Left ventricle myocardium inferior (tissue), 1 donor: ENCODE measurements around the gene SNRPN. TPM values are rescaled to one million over a fixed set of nuclear protein-coding genes. Genes with fewer than 3 reads are reported as not detected.

Source experiments
- DNase-seq: peaks from one replicate; pipeline ENCODE4 v3.0.0-alpha.2; 2020
- H3K27ac ChIP-seq: fragments of 200-600 bp; replicated peaks from 2 replicates; pipeline ENCODE4 v1.8.0; 2021
- H3K27me3 ChIP-seq: fragments of 200-600 bp; 2 replicates; pipeline ENCODE4 v1.8.0; 2021; ENCODE audit warnings: low read depth
- H3K36me3 ChIP-seq: fragments of 200-600 bp; 2 replicates; pipeline ENCODE4 v1.8.0; 2021
- H3K4me1 ChIP-seq: fragments of 200-600 bp; 2 replicates; pipeline ENCODE4 v1.8.0; 2021
- H3K4me3 ChIP-seq: fragments of 200-600 bp; 2 replicates; pipeline ENCODE4 v1.8.0; 2021; ENCODE audit warnings: mild to moderate bottlenecking, moderate library complexity
- H3K9me3 ChIP-seq: fragments of 200-600 bp; replicated peaks from 2 replicates; pipeline ENCODE4 v1.8.0; 2021
- CTCF ChIP-seq: fragments of 200-600 bp; IDR thresholded peaks from 2 replicates; pipeline ENCODE4 v1.8.0; 2021; ENCODE audit warnings: antibody characterized with exemption, mild to moderate bottlenecking, borderline replicate concordance
- intact Hi-C: fragments of 100-400 bp; cut with micrococcal nuclease; formaldehyde crosslinking; loops from one replicate; pipeline ENCODE4 v1.11.0; 2022
- total RNA-seq: library from RNA; stranded (reverse); fragmentation: NEBNext Ultra II Directional; extraction: Animal tissue kit (Norgen Biotek cat#: 25700); gene quantifications from one replicate; pipeline ENCODE4 v1.2.1, GENCODE V29; 2021
- donor health status: DM: no; HTN: yes; CAD: no; lungs with severe emphysema.

SNRPN gene
- total RNA-seq, 1 donor from 2014 or later, result 464 TPM

GRCh38 chr15:24956111-24956838, 1.5 kb downstream of the SNRPN start:
- Histone ChIP-seq H3K4me3 (peak overlapping the region; percentile 81), H3K27me3 (no peaks in the 10 kb centered on the region), H3K9me3 (peaks cover 23% of the 10 kb centered on the region), H3K4me1 (peaks cover 35% of the 10 kb centered on the region), H3K27ac (peak overlapping the region; percentile 94), H3K36me3 (no peaks in the 10 kb centered on the region)
- TF ChIP-seq CTCF, result no peak
- DNase-seq, result peak; percentile 66
- intact Hi-C loops, result no loop called here

DNA sequence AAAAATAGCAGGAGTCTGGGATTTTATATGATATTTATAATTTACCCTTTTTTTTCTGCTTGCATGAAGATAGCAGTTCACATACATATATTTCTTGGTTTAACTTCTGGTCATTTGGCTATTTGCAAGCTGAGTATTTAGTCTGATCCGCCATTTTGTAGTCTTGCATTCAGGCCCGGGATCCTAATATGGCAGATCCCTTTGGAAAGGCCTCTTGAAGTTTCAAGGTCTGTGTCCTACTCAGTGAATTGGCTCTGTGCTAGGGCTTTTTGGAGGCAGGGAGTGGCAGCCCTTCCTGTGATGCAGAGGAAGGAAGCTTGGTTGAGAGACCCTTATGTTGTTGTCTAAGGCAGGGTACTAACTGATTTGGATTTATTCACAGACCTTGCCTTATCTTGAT, 2.9 kb downstream of the SNRPN start:
- peaks cover 10% of the 10 kb centered on the region for H3K36me3 ChIP-seq
- DNase-seq, result no peak
- no peaks in the 10 kb centered on the region for H3K27me3 ChIP-seq
- peak overlapping the region; percentile 94 for H3K27ac ChIP-seq
- H3K4me1 ChIP-seq, result peaks cover 40% of the 10 kb centered on the region
- H3K9me3 ChIP-seq, result peaks cover 32% of the 10 kb centered on the region
- intact Hi-C loops, result no loop called here
- TF ChIP-seq CTCF, result no peak
- peak overlapping the region; percentile 81 for H3K4me3 ChIP-seq

- peaks cover 51% of the 10 kb centered on the region for H3K36me3 ChIP-seq
- no peak for TF ChIP-seq CTCF
- intact Hi-C loops, result no loop called here
These were observed 7.2 kb downstream of the SNRPN start for GRCh38 chr15:24961967-24962366.

DNA sequence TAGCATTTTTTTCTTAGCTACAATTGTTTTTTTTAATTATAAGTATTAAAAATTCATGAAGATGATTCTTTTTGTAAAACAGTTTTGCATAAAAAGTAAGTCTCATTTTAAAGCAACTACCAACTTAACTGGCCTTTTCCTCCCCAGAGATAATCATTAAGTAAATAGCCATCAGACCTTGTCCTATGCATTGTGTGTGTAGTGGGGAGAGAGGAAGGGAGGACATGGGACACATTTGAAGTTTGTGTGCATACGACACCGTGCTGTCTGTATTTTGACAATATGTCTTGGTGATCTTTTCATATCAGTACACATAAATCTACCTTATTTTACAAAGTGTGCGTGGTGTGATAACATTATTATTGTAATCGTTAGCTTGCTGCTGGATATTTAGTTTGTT, 8.1 kb downstream of the SNRPN start:
- H3K27ac ChIP-seq, result no peak overlapping the region
- DNase-seq, result no peak
- no peaks in the 10 kb centered on the region for H3K27me3 ChIP-seq
- TF ChIP-seq CTCF, result no peak
- peaks cover 60% of the 10 kb centered on the region for H3K36me3 ChIP-seq
- no peak overlapping the region for H3K4me3 ChIP-seq
- intact Hi-C loops, result no loop called here
- H3K9me3 ChIP-seq, result peaks cover 73% of the 10 kb centered on the region
- H3K4me1 ChIP-seq, result peaks cover 28% of the 10 kb centered on the region

More at GRCh38 chr15:24961967-24962366, 7.2 kb downstream of the SNRPN start:
- no peak for DNase-seq
- H3K4me1 ChIP-seq, result peaks cover 36% of the 10 kb centered on the region
- H3K4me3 ChIP-seq, result no peak overlapping the region
- H3K27ac ChIP-seq, result no peak overlapping the region
- peaks cover 64% of the 10 kb centered on the region for H3K9me3 ChIP-seq
- H3K27me3 ChIP-seq, result no peaks in the 10 kb centered on the region

DNA sequence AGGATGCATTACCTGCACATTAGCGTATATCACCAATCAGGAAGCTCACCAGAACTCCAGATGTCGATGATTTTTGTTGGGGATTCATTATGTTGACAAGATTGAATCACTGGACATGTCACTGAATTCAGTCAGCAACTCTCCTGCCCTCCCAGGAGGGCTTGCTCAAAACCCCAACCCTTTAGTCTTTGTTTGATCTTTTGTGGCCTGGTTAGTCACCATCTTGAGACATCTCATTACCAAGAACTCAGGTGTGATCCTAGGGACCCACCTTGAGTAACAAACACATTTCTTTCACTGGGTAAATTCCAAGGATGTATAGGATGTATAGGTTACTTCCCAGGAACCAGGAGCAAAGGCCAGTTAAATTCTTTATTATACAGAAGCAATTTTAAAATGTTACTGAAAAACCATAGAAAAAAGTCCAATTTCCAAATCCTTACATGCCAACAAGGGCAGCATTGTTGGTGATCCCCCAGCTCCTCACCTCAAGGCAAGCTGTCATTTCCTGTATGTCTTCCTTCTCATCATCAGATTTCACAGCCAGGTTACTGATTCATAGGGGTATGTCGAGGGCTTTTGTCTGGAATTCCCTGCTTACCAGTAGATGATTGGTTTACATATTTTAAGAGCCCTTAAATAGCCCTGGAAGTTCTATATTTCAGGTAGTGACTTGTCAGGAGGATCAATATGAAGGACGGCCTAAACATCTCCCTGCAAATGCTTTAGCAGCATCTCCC, 11.7 kb downstream of the SNRPN start:
- intact Hi-C loops, result no loop called here
- Histone ChIP-seq H3K27ac (no peak overlapping the region), H3K4me1 (peaks cover 4% of the 10 kb centered on the region), H3K27me3 (no peaks in the 10 kb centered on the region), H3K9me3 (peaks cover 89% of the 10 kb centered on the region), H3K4me3 (no peak overlapping the region), H3K36me3 (peaks cover 97% of the 10 kb centered on the region)
- no peak for DNase-seq
- no peak for TF ChIP-seq CTCF
